H1 (cell line): ENCODE results near the gene ADTRP. TPM values are rescaled to one million over a fixed set of nuclear protein-coding genes. Genes with fewer than 3 reads are reported as not detected.

Experiments used
- BRCA1 ChIP-seq: IDR thresholded peaks from 2 replicates; pipeline ENCODE4 v1.6.1; 2012; ENCODE audit warnings: low read depth, low read length, improper control_type of control experiment
- HDAC2 ChIP-seq, 2 experiments: fragments of 300-600 bp in 1 of 2; sonication (generic) in 1 of 2; IDR thresholded peaks; 2 replicates each; pipeline ENCODE4 v1.6.1; 2011 to 2012; ENCODE audit warnings: low read depth in 2 of 2, low read length in 2 of 2, mild to moderate bottlenecking in 2 of 2, moderate library complexity in 2 of 2, borderline replicate concordance in 1 of 2, inconsistent platforms in 1 of 2
- MAFK ChIP-seq: IDR thresholded peaks from 2 replicates; pipeline ENCODE4 v1.6.1; 2012; ENCODE audit warnings: low read depth, mild to moderate bottlenecking, improper control_type of control experiment, low read length
- RAD21 ChIP-seq, 2 experiments: IDR thresholded peaks in 1 of 2; conservative IDR thresholded peaks in 1 of 2; 2 replicates each; pipeline ENCODE4 v1.6.1; 2011; ENCODE audit warnings: low read depth in 2 of 2, low read length in 2 of 2, improper control_type of control experiment in 1 of 2, inconsistent platforms in 1 of 2, mild to moderate bottlenecking in 1 of 2, moderate library complexity in 1 of 2
- RFX5 ChIP-seq: IDR thresholded peaks from 2 replicates; pipeline ENCODE4 v1.6.1; 2011; ENCODE audit warnings: low read depth, low read length, improper control_type of control experiment, borderline replicate concordance
- YY1 ChIP-seq: IDR thresholded peaks from 2 replicates; pipeline ENCODE4 v1.6.1; 2011; ENCODE audit warnings: low read depth, mild to moderate bottlenecking, low read length
- polyA plus RNA-seq, 7 experiments: library from polyadenylated mRNA; depleted of rRNA in 3 of 7; stranded (reverse) in 5 of 7; unstranded in 2 of 7; fragments of >200 nt in 5 of 7; fragments of 200-250 nt in 2 of 7; gene quantifications; 1 replicate in 5 of 7; 2 replicates in 1 of 7; 4 replicates in 1 of 7; pipeline versions ENCODE4 v1.2.1 to v1.2.3, GENCODE V29; 2011 to 2013; ENCODE audit warnings: missing spikeins in 2 of 7, mixed read lengths in 2 of 7
- total RNA-seq: library from RNA; stranded (reverse); fragmentation: NEBNext Ultra II Directional; extraction: Animal tissue kit (Norgen Biotek cat#: 25700); gene quantifications from 2 replicates; pipeline ENCODE4 v1.2.1, GENCODE V29; 2021
- TF ChIP-seq, protein P1 (sequence below): fragments of 300-600 bp; sonication (generic); IDR thresholded peaks from 2 replicates; pipeline ENCODE4 v1.7.1; 2012; ENCODE audit warnings: low read length, moderate library complexity, mild to moderate bottlenecking, inconsistent platforms; ENCODE audit not compliant: insufficient replicate concordance

The ADTRP gene
- total and polyA plus RNA-seq, 2 of the 8 experiments (the other 6 are each of a cell fraction or from before 2014, with no cell fraction given): 0.08 to 0.45 TPM

DNA sequence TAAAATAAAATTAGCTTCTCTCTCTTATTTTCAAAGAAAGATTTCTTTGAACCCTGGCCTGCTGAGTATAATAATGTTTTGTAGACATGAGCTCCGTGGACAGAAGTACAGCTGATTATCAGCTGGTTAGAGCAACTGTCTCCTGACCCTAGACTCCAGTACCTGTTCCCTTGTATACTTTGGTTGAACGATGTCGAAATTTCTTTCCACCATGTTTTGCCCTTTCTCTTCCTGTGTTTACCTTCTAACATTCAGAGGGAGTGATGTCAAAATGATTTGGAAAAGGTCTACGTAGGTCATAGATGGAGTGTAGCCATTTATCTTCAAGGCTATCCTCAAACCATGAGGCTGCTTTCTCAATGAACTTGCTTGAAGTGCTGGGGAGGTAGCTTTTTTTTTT, 16.8 kb upstream of the ADTRP start (continued):
- TF ChIP-seq, protein P1, sequence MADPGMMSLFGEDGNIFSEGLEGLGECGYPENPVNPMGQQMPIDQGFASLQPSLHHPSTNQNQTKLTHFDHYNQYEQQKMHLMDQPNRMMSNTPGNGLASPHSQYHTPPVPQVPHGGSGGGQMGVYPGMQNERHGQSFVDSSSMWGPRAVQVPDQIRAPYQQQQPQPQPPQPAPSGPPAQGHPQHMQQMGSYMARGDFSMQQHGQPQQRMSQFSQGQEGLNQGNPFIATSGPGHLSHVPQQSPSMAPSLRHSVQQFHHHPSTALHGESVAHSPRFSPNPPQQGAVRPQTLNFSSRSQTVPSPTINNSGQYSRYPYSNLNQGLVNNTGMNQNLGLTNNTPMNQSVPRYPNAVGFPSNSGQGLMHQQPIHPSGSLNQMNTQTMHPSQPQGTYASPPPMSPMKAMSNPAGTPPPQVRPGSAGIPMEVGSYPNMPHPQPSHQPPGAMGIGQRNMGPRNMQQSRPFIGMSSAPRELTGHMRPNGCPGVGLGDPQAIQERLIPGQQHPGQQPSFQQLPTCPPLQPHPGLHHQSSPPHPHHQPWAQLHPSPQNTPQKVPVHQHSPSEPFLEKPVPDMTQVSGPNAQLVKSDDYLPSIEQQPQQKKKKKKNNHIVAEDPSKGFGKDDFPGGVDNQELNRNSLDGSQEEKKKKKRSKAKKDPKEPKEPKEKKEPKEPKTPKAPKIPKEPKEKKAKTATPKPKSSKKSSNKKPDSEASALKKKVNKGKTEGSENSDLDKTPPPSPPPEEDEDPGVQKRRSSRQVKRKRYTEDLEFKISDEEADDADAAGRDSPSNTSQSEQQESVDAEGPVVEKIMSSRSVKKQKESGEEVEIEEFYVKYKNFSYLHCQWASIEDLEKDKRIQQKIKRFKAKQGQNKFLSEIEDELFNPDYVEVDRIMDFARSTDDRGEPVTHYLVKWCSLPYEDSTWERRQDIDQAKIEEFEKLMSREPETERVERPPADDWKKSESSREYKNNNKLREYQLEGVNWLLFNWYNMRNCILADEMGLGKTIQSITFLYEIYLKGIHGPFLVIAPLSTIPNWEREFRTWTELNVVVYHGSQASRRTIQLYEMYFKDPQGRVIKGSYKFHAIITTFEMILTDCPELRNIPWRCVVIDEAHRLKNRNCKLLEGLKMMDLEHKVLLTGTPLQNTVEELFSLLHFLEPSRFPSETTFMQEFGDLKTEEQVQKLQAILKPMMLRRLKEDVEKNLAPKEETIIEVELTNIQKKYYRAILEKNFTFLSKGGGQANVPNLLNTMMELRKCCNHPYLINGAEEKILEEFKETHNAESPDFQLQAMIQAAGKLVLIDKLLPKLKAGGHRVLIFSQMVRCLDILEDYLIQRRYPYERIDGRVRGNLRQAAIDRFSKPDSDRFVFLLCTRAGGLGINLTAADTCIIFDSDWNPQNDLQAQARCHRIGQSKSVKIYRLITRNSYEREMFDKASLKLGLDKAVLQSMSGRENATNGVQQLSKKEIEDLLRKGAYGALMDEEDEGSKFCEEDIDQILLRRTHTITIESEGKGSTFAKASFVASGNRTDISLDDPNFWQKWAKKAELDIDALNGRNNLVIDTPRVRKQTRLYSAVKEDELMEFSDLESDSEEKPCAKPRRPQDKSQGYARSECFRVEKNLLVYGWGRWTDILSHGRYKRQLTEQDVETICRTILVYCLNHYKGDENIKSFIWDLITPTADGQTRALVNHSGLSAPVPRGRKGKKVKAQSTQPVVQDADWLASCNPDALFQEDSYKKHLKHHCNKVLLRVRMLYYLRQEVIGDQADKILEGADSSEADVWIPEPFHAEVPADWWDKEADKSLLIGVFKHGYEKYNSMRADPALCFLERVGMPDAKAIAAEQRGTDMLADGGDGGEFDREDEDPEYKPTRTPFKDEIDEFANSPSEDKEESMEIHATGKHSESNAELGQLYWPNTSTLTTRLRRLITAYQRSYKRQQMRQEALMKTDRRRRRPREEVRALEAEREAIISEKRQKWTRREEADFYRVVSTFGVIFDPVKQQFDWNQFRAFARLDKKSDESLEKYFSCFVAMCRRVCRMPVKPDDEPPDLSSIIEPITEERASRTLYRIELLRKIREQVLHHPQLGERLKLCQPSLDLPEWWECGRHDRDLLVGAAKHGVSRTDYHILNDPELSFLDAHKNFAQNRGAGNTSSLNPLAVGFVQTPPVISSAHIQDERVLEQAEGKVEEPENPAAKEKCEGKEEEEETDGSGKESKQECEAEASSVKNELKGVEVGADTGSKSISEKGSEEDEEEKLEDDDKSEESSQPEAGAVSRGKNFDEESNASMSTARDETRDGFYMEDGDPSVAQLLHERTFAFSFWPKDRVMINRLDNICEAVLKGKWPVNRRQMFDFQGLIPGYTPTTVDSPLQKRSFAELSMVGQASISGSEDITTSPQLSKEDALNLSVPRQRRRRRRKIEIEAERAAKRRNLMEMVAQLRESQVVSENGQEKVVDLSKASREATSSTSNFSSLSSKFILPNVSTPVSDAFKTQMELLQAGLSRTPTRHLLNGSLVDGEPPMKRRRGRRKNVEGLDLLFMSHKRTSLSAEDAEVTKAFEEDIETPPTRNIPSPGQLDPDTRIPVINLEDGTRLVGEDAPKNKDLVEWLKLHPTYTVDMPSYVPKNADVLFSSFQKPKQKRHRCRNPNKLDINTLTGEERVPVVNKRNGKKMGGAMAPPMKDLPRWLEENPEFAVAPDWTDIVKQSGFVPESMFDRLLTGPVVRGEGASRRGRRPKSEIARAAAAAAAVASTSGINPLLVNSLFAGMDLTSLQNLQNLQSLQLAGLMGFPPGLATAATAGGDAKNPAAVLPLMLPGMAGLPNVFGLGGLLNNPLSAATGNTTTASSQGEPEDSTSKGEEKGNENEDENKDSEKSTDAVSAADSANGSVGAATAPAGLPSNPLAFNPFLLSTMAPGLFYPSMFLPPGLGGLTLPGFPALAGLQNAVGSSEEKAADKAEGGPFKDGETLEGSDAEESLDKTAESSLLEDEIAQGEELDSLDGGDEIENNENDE: no peak
- TF ChIP-seq RAD21 (IDR thresholded peaks at IDR 0.05 in 1 of 2, conservative IDR thresholded peaks at IDR 0.05 in 1 of 2; ENCODE audit: low read depth in 2 of 2, low read length in 2 of 2) (no peak), MAFK (no peak), BRCA1 (no peak), HDAC2 (IDR thresholded peaks at IDR 0.05; ENCODE audit: borderline replicate concordance in 1 of 2, low read depth in 2 of 2, low read length in 2 of 2) (no peak), YY1 (no peak), RFX5 (no peak)
- TF ChIP-seq, all 59 proteins: peak for 0
